HEK293T (cell line): ENCODE measurements around the gene PODNL1.

Experiments used
- FOXA1 ChIP-seq: fragments of 450-650 bp; IDR thresholded peaks from 2 replicates; pipeline ENCODE4 v1.6.1; 2016; ENCODE audit warnings: mild to moderate bottlenecking
- NFRKB ChIP-seq: fragments of 450-650 bp; IDR thresholded peaks from 2 replicates; pipeline ENCODE4 v1.6.1; 2016; ENCODE audit warnings: mild to moderate bottlenecking, moderate library complexity
- SP1 ChIP-seq: fragments of 450-650 bp; IDR thresholded peaks from 2 replicates; pipeline ENCODE4 v1.6.1; 2017
- SUZ12 ChIP-seq: fragments of 450-650 bp; IDR thresholded peaks from 2 replicates; pipeline ENCODE4 v1.6.1; 2016; ENCODE audit warnings: mild to moderate bottlenecking
- TF ChIP-seq, protein P1 (sequence below): fragments of 450-650 bp; IDR thresholded peaks from 2 replicates; pipeline ENCODE4 v1.6.1; 2016

DNA sequence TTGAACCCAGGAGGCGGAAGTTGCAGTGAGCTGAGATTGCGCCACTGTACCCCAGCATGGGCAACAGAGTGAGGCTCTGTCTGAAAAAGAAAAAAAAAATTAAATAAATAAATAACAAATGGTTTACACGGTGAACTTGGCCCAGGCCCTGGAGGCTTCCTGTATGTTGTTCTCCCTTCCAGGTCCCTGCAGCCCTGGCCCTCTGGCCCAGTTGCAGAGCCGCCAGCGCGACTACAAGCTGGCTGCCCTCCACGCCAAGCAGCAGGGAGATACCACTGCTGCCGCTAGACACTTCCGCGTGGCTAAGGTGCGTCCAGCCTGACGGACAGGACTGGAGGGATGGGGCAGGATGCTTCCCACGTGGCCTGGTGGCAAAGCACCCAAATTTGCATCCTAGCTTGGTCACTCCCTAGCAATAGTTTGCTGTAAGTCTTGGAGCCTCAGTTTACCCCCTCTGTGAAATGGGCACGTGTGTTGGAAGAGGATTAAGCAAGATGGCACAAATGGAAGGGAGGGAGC, 20.3 kb downstream of the PODNL1 start:
- TF ChIP-seq SP1, result no peak
- TF ChIP-seq SUZ12, result no peak
- TF ChIP-seq, protein P1, sequence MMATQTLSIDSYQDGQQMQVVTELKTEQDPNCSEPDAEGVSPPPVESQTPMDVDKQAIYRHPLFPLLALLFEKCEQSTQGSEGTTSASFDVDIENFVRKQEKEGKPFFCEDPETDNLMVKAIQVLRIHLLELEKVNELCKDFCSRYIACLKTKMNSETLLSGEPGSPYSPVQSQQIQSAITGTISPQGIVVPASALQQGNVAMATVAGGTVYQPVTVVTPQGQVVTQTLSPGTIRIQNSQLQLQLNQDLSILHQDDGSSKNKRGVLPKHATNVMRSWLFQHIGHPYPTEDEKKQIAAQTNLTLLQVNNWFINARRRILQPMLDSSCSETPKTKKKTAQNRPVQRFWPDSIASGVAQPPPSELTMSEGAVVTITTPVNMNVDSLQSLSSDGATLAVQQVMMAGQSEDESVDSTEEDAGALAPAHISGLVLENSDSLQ, result no peak
- no peak for TF ChIP-seq FOXA1
- no peak for TF ChIP-seq NFRKB
